Effector memory CD4-positive, alpha-beta T cell (primary cell): ENCODE measurements around the gene OLIG2.
A peak's percentile ranks its signal among the peaks of the same experiment; 100 is the strongest.

Experiments used
- DNase-seq, 3 donors: peaks; one replicate each; pipeline ENCODE4 v3.0.0-alpha.2; 2020
- H3K27ac ChIP-seq: 2 replicates; pipeline ENCODE4 v1.7.0; 2013; ENCODE audit warnings: mild to moderate bottlenecking, low read length, moderate library complexity; ENCODE audit not compliant: insufficient read depth, poor library complexity, severe bottlenecking
- H3K27me3 ChIP-seq: replicated peaks from 2 replicates; pipeline ENCODE4 v1.7.0; 2013; ENCODE audit warnings: mild to moderate bottlenecking, low read length; ENCODE audit not compliant: insufficient read depth, control insufficient read depth, poor library complexity, severe bottlenecking
- H3K36me3 ChIP-seq: 2 replicates; pipeline ENCODE4 v1.7.0; 2013; ENCODE audit warnings: mild to moderate bottlenecking, low read length, moderate library complexity; ENCODE audit not compliant: control insufficient read depth, insufficient read depth
- H3K4me1 ChIP-seq: 2 replicates; pipeline ENCODE4 v1.7.0; 2013; ENCODE audit warnings: low read length, mild to moderate bottlenecking; ENCODE audit not compliant: control insufficient read depth, insufficient read depth, poor library complexity, severe bottlenecking
- H3K4me3 ChIP-seq: 2 replicates; pipeline ENCODE4 v1.7.0; 2013; ENCODE audit warnings: low read length, low read depth, mild to moderate bottlenecking; ENCODE audit not compliant: insufficient read depth, poor library complexity, severe bottlenecking
- H3K9me3 ChIP-seq: 2 replicates; pipeline ENCODE4 v1.7.0; 2013; ENCODE audit warnings: mild to moderate bottlenecking, low read length, moderate library complexity; ENCODE audit not compliant: control insufficient read depth

The OLIG2 gene

GRCh38 chr21:33025106-33025488 is 638 bp upstream of the OLIG2 start:
- Histone ChIP-seq H3K4me1 (peaks cover 70% of the 10 kb centered on the region), H3K36me3 (no peaks in the 10 kb centered on the region), H3K27ac (no peak overlapping the region), H3K4me3 (no peak overlapping the region), H3K27me3 (peaks cover 72% of the 10 kb centered on the region), H3K9me3 (no peaks in the 10 kb centered on the region)
- no peak for DNase-seq

GRCh38 chr21:33026443-33026858 is 716 bp downstream of the OLIG2 start:
- H3K36me3 ChIP-seq = no peaks in the 10 kb centered on the region
- H3K4me1 ChIP-seq = peaks cover 66% of the 10 kb centered on the region
- no peak for DNase-seq
- H3K9me3 ChIP-seq = no peaks in the 10 kb centered on the region
- peaks cover 72% of the 10 kb centered on the region for H3K27me3 ChIP-seq
- H3K27ac ChIP-seq = no peak overlapping the region
- H3K4me3 ChIP-seq = no peak overlapping the region

GRCh38 chr21:33026878-33027400 is 1.2 kb downstream of the OLIG2 start:
- H3K36me3 ChIP-seq = no peaks in the 10 kb centered on the region
- H3K27me3 ChIP-seq = peaks cover 68% of the 10 kb centered on the region
- DNase-seq = no peak
- no peak overlapping the region for H3K4me3 ChIP-seq
- no peaks in the 10 kb centered on the region for H3K9me3 ChIP-seq
- H3K4me1 ChIP-seq = peaks cover 66% of the 10 kb centered on the region
- H3K27ac ChIP-seq = no peak overlapping the region

- no peak overlapping the region for H3K27ac ChIP-seq
- H3K4me1 ChIP-seq = peaks cover 65% of the 10 kb centered on the region
- H3K36me3 ChIP-seq = no peaks in the 10 kb centered on the region
- no peak overlapping the region for H3K4me3 ChIP-seq
- DNase-seq = no peak
- no peaks in the 10 kb centered on the region for H3K9me3 ChIP-seq
- H3K27me3 ChIP-seq = peaks cover 65% of the 10 kb centered on the region
Observed at GRCh38 chr21:33027401-33028286, 1.9 kb downstream of the OLIG2 start.

GRCh38 chr21:33028287-33028670 is 2.5 kb downstream of the OLIG2 start:
- no peaks in the 10 kb centered on the region for H3K9me3 ChIP-seq
- no peaks in the 10 kb centered on the region for H3K36me3 ChIP-seq
- H3K4me3 ChIP-seq = no peak overlapping the region
- peaks cover 59% of the 10 kb centered on the region for H3K4me1 ChIP-seq
- H3K27ac ChIP-seq = no peak overlapping the region
- H3K27me3 ChIP-seq = peaks cover 60% of the 10 kb centered on the region
- DNase-seq = no peak

GRCh38 chr21:33028773-33029384 is 3.1 kb downstream of the OLIG2 start:
- Histone ChIP-seq H3K36me3 (no peaks in the 10 kb centered on the region), H3K4me3 (peak overlapping the region; percentile 35), H3K4me1 (peaks cover 53% of the 10 kb centered on the region), H3K9me3 (no peaks in the 10 kb centered on the region), H3K27me3 (peaks cover 54% of the 10 kb centered on the region), H3K27ac (no peak overlapping the region)
- no peak for DNase-seq

- no peak overlapping the region for H3K27ac ChIP-seq
- peaks cover 47% of the 10 kb centered on the region for H3K4me1 ChIP-seq
- no peaks in the 10 kb centered on the region for H3K9me3 ChIP-seq
- no peak for DNase-seq
- H3K27me3 ChIP-seq = peaks cover 49% of the 10 kb centered on the region
- peak overlapping the region; percentile 35 for H3K4me3 ChIP-seq
- H3K36me3 ChIP-seq = no peaks in the 10 kb centered on the region
Observed at GRCh38 chr21:33029385-33029921, 3.7 kb downstream of the OLIG2 start.

- no peak overlapping the region for H3K27ac ChIP-seq
- H3K9me3 ChIP-seq = no peaks in the 10 kb centered on the region
- peaks cover 44% of the 10 kb centered on the region for H3K27me3 ChIP-seq
- no peak overlapping the region for H3K4me3 ChIP-seq
- H3K36me3 ChIP-seq = no peaks in the 10 kb centered on the region
- no peak for DNase-seq
- H3K4me1 ChIP-seq = peaks cover 44% of the 10 kb centered on the region
Observed at GRCh38 chr21:33029975-33030461, 4.3 kb downstream of the OLIG2 start.

GRCh38 chr21:33030633-33031032 is 4.9 kb downstream of the OLIG2 start:
- Histone ChIP-seq H3K4me1 (peaks cover 38% of the 10 kb centered on the region), H3K27ac (no peak overlapping the region), H3K27me3 (peaks cover 37% of the 10 kb centered on the region), H3K9me3 (no peaks in the 10 kb centered on the region), H3K4me3 (no peak overlapping the region), H3K36me3 (no peaks in the 10 kb centered on the region)
- no peak for DNase-seq
